CD4-positive, alpha-beta T cell (primary cell): ENCODE data around the gene RUNX1. TPM values are rescaled to one million over a fixed set of nuclear protein-coding genes. Genes with fewer than 3 reads are reported as not detected.

Experiments used
- ATAC-seq: fragments of 200-7000 bp; cut with Tn5 transposase; one replicate; pipeline ENCODE4 v1.10.0; 2022; ENCODE audit warnings: mild to moderate bottlenecking; ENCODE audit not compliant: poor library complexity
- CTCF ChIA-PET: fragments of 350-600 bp; sonication (Branson Sonifier 250); formaldehyde crosslinking; loops from one replicate; lab custom pipeline; 2021; ENCODE audit warnings: antibody characterized with exemption, inconsistent platforms; lab: Charles Lee
- POLR2A ChIA-PET: fragments of 350-600 bp; sonication (Branson Sonifier 250); formaldehyde crosslinking; loops from one replicate; lab custom pipeline; 2021; ENCODE audit warnings: antibody characterized with exemption, inconsistent platforms; lab: Charles Lee
- DNase-seq, 14 experiments: peaks; one replicate each; pipeline ENCODE4 v3.0.0-alpha.2; 2013 to 2020; ENCODE audit warnings: mixed read lengths in 2 of 14
- H3K27ac ChIP-seq, 2 donors: one replicate each; pipeline versions ENCODE4 v1.5.1 to v1.7.0; 2013; ENCODE audit warnings: low read length in 2 of 2, low read depth in 1 of 2, mild to moderate bottlenecking in 1 of 2
- H3K27me3 ChIP-seq, 2 experiments: 1 replicate in 1 of 2; 2 replicates in 1 of 2; pipeline versions ENCODE4 v1.6.1 to v1.7.0; 2013; ENCODE audit warnings: low read length in 2 of 2, control low read depth in 1 of 2, mild to moderate bottlenecking in 1 of 2, moderate library complexity in 1 of 2; ENCODE audit not compliant: insufficient read depth in 2 of 2, control insufficient read depth in 1 of 2
- H3K36me3 ChIP-seq: one replicate; pipeline ENCODE4 v1.6.1; 2013; ENCODE audit warnings: low read length, control low read depth; ENCODE audit not compliant: insufficient read depth
- H3K4me1 ChIP-seq: one replicate; pipeline ENCODE4 v1.6.1; 2013; ENCODE audit warnings: low read length, control low read depth; ENCODE audit not compliant: insufficient read depth
- H3K4me3 ChIP-seq: one replicate; pipeline ENCODE4 v1.5.1; 2013; ENCODE audit warnings: mild to moderate bottlenecking, low read length, moderate library complexity
- H3K9me3 ChIP-seq, 2 experiments: 1 replicate in 1 of 2; 2 replicates in 1 of 2; pipeline versions ENCODE4 v1.6.1 to v1.7.0; 2013; ENCODE audit warnings: low read length in 2 of 2, mild to moderate bottlenecking in 2 of 2, control low read depth in 1 of 2, moderate library complexity in 1 of 2; ENCODE audit not compliant: control insufficient read depth in 1 of 2, insufficient read depth in 1 of 2
- H3K27ac Mint-ChIP-seq: one replicate; pipeline ENCODE4 v1.8.0; 2020; ENCODE audit warnings: mixed read lengths
- H3K27me3 Mint-ChIP-seq: one replicate; pipeline ENCODE4 v1.8.0; 2021; ENCODE audit warnings: mixed read lengths
- H3K36me3 Mint-ChIP-seq: one replicate; pipeline ENCODE4 v1.8.0; 2021; ENCODE audit warnings: low read depth, mixed read lengths
- H3K4me1 Mint-ChIP-seq: one replicate; pipeline ENCODE4 v1.8.0; 2021; ENCODE audit warnings: low read depth, mixed read lengths
- H3K4me3 Mint-ChIP-seq: one replicate; pipeline ENCODE4 v1.8.0; 2020; ENCODE audit warnings: mild to moderate bottlenecking, mixed read lengths
- H3K9me3 Mint-ChIP-seq: one replicate; pipeline ENCODE4 v1.8.0; 2020; ENCODE audit warnings: mixed read lengths
- CTCF ChIP-seq: fragments of 200-600 bp; IDR thresholded peaks from one replicate; pipeline ENCODE4 v1.8.0; 2022; ENCODE audit warnings: antibody characterized with exemption, mild to moderate bottlenecking
- intact Hi-C, 2 experiments: fragments of 100-400 bp; cut with DNase I in 1 of 2; cut with micrococcal nuclease in 1 of 2; formaldehyde crosslinking; loops; one replicate each; pipeline versions ENCODE4 v1.15.1 to v1.9.0; 2023 to 2025; cut with DNase I, micrococcal nuclease
- total RNA-seq, 174 experiments: library from RNA in 2 of 174; stranded (reverse) in 2 of 174; gene quantifications; one replicate each; pipeline ENCODE4 v1.2.3 and lab custom pipeline; 2021 to 2026

The RUNX1 gene
- total RNA-seq, 2 experiments from 2014 or later, result 71.7 to 74.3 TPM

GRCh38 chr21:34935452-34935851 is 113.7 kb downstream of the RUNX1 start:
- ATAC-seq, result no peak
- no peaks in the 10 kb centered on the region for H3K9me3 ChIP-seq
- Mint-ChIP-seq H3K9me3 (no peaks in the 10 kb centered on the region), H3K36me3 (peaks cover 3% of the 10 kb centered on the region), H3K27ac (peak overlapping the region; percentile 99), H3K4me3 (peak overlapping the region; percentile 86), H3K4me1 (peaks cover 95% of the 10 kb centered on the region), H3K27me3 (no peaks in the 10 kb centered on the region)
- intact Hi-C loops, result loop anchor here (2.0 to 5.0 kb wide), 4 partner anchors 37 to 113 kb away; partner anchors contain the start of gene RUNX1 (in 1 of the 2)
- TF ChIP-seq CTCF, result no peak
- ChIA-PET POLR2A (interaction anchor here (0.6 to 5.3 kb wide), 13 partner anchors 8 to 117 kb away, joined by 3 to 31 read pairs (median 6); no protein-coding TSS in a partner anchor), CTCF (interaction anchor here (0.7 to 2.8 kb wide), 9 partner anchors 9 to 116 kb away, joined by 3 to 12 read pairs (median 6); no protein-coding TSS in a partner anchor)
- H3K27me3 ChIP-seq, result no peaks in the 10 kb centered on the region
- no peak overlapping the region for H3K4me3 ChIP-seq
- H3K36me3 ChIP-seq, result no peaks in the 10 kb centered on the region
- peak in 2 of 14 experiments; percentile 32 to 40 for DNase-seq
- peak overlapping the region; percentile 55 to 84 for H3K27ac ChIP-seq
- H3K4me1 ChIP-seq, result peaks cover 59% of the 10 kb centered on the region

- Histone ChIP-seq H3K27ac (peak overlapping the region; percentile 75 to 84), H3K9me3 (no peaks in the 10 kb centered on the region), H3K36me3 (no peaks in the 10 kb centered on the region), H3K4me3 (peak overlapping the region; percentile 10), H3K4me1 (peaks cover 50% of the 10 kb centered on the region), H3K27me3 (no peaks in the 10 kb centered on the region)
- ChIA-PET CTCF (interaction anchor here (0.9 to 2.8 kb wide), 9 partner anchors 12 to 132 kb away, joined by 3 to 12 read pairs (median 3); no protein-coding TSS in a partner anchor), POLR2A (interaction anchor here (0.7 to 5.3 kb wide), 25 partner anchors 8 to 455 kb away, joined by 3 to 31 read pairs (median 8); no protein-coding TSS in a partner anchor)
- peaks cover 92% of the 10 kb centered on the region for H3K4me1 Mint-ChIP-seq
- H3K36me3 Mint-ChIP-seq, result peaks cover 4% of the 10 kb centered on the region
- no peak for TF ChIP-seq CTCF
- H3K9me3 Mint-ChIP-seq, result no peaks in the 10 kb centered on the region
- ATAC-seq (peak; percentile 2), DNase-seq (no peak)
- H3K27ac Mint-ChIP-seq, result peak overlapping the region; percentile 99
- no peaks in the 10 kb centered on the region for H3K27me3 Mint-ChIP-seq
- intact Hi-C loops, result loop anchor here in 1 of 2 experiments (1.0 to 5.0 kb wide), 4 partner anchors 40 to 114 kb away; partner anchors contain the start of gene RUNX1
- peak overlapping the region; percentile 86 for H3K4me3 Mint-ChIP-seq
Observed at GRCh38 chr21:34934350-34934749, 114.8 kb downstream of the RUNX1 start.

- Mint-ChIP-seq H3K36me3 (peaks cover 4% of the 10 kb centered on the region), H3K27me3 (no peaks in the 10 kb centered on the region), H3K27ac (peak overlapping the region; percentile 99), H3K4me3 (peak overlapping the region; percentile 86), H3K4me1 (peaks cover 92% of the 10 kb centered on the region), H3K9me3 (no peaks in the 10 kb centered on the region)
- no peaks in the 10 kb centered on the region for H3K36me3 ChIP-seq
- no peak for TF ChIP-seq CTCF
- peaks cover 47% of the 10 kb centered on the region for H3K4me1 ChIP-seq
- H3K27me3 ChIP-seq, result no peaks in the 10 kb centered on the region
- ChIA-PET POLR2A (interaction anchor here (0.7 to 5.3 kb wide), 27 partner anchors 9 to 455 kb away, joined by 3 to 31 read pairs (median 6); no protein-coding TSS in a partner anchor), CTCF (interaction anchor here (1.0 to 2.8 kb wide), 9 partner anchors 12 to 133 kb away, joined by 3 to 12 read pairs (median 3); no protein-coding TSS in a partner anchor)
- peak overlapping the region; percentile 75 to 84 for H3K27ac ChIP-seq
- intact Hi-C loops, result loop anchor here in 1 of 2 experiments (1.0 to 5.0 kb wide), 4 partner anchors 41 to 115 kb away; partner anchors contain the start of gene RUNX1
- DNase-seq (peak in 7 of 14 experiments; percentile 10 to 89 (median 35)), ATAC-seq (peak; percentile 86)
- peak overlapping the region; percentile 39 for H3K4me3 ChIP-seq
- no peaks in the 10 kb centered on the region for H3K9me3 ChIP-seq
Observed at GRCh38 chr21:34933609-34934335, 115.3 kb downstream of the RUNX1 start.
